HFF-Myc (cell line): ENCODE data around the gene STEEP1.

Source experiments
- DNase-seq: peaks from one replicate; pipeline ENCODE4 v3.0.0-alpha.2; 2011; ENCODE audit warnings: low read depth; ENCODE audit errors: extremely low read depth
- H3K4me3 ChIP-seq: replicated peaks from 2 replicates; pipeline ENCODE4 v1.5.1; 2011; ENCODE audit warnings: low read depth, mild to moderate bottlenecking, control low read depth, low read length
- TF ChIP-seq, protein P1 (sequence below): IDR thresholded peaks from 2 replicates; pipeline ENCODE4 v1.5.1; 2012; ENCODE audit warnings: mild to moderate bottlenecking, low read depth, low read length, control low read depth; ENCODE audit errors: missing control alignments

The STEEP1 gene

DNA sequence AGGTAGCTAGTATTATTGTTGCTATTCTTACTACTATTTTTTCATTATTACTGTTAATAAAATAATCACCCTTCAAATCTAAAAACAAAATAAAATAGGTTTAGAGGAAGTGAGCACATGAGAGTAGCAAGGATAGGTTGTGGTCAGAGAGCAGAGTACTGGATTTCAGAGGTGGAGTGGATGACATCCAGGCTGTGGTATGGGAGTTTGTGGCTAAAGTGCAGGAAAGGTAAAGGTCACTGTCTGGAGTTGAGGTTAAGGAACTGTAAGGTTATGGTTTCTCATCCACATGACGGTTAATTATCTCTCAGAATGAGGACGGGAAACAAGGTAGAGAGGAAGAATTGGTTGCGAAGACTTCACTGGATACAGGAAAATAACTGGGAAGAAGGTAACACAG, 27.7 kb downstream of the STEEP1 start:
- DNase-seq = no peak
- no peak overlapping the region for H3K4me3 ChIP-seq
- TF ChIP-seq, protein P1, sequence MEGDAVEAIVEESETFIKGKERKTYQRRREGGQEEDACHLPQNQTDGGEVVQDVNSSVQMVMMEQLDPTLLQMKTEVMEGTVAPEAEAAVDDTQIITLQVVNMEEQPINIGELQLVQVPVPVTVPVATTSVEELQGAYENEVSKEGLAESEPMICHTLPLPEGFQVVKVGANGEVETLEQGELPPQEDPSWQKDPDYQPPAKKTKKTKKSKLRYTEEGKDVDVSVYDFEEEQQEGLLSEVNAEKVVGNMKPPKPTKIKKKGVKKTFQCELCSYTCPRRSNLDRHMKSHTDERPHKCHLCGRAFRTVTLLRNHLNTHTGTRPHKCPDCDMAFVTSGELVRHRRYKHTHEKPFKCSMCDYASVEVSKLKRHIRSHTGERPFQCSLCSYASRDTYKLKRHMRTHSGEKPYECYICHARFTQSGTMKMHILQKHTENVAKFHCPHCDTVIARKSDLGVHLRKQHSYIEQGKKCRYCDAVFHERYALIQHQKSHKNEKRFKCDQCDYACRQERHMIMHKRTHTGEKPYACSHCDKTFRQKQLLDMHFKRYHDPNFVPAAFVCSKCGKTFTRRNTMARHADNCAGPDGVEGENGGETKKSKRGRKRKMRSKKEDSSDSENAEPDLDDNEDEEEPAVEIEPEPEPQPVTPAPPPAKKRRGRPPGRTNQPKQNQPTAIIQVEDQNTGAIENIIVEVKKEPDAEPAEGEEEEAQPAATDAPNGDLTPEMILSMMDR = no peak

DNA sequence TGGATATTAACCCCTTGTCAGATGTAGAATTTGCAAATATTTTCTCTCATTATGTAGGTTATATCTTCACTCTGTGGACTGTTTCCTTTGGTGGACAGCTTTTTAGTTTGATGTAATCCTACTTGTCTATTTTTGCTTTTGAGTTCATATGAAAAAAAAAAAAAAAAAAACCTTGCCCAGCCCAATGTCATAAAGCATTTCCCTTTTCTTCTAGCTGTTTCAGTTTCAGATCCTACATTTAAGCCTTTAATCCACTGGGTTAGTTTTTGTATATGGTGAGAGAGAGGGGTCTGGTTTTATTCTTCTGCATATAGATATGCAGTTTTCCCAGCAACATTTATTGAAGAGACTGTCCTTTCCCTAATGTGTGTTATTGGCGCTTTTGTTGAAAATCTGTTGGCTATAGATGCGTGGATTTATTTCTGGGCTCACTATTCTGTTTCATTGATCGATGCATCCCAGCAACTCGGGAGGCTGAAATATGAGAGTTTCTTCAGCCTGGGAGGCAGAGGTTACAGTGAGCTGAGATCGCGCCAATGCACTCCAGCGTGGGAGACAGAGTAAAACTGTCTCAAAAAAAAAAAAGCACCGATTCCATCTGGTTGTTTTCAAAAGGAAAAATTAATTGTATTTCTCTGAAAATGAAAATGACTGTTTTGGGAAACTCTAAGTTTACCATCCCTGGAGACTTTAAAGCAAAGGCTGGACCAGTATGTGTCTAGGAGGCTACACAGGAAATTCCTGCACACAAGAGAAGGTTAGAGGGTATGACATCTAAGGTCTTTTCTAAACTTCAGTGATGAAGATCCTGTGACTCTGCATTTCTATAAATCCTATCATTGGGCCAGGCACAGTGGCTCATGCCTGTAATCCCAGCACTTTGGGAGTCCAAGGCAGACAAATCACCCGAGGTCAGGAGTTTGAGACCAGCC, 35.6 kb downstream of the STEEP1 start:
- DNase-seq = no peak
- TF ChIP-seq, protein P1 = no peak
- no peak overlapping the region for H3K4me3 ChIP-seq

DNA sequence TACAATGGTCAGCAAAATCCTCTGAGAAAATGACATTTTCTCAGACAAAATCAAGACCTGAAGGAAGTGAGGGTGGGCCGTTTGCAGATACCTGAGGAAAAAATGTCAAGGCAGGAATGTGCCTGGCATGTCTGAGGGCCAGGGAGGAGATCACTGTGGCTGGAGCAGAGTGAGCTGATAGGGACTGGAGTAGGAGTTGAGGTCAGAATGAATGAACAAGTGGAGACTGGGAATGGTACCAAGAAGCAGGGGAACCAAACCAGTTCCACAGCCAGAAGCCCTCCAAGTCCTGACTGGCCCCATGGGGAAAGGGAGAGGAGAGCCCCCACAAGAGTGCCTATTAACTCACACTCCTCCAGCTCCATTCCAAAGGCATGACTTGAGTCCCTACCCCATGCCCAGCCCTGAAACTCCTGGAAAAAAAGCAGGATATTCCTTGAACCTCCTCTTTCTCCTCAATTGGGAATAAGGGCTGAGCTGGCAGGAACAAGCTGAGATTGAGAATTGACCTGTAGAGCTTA, 41.5 kb downstream of the STEEP1 start:
- DNase-seq = no peak
- no peak overlapping the region for H3K4me3 ChIP-seq
- TF ChIP-seq, protein P1 = no peak

DNA sequence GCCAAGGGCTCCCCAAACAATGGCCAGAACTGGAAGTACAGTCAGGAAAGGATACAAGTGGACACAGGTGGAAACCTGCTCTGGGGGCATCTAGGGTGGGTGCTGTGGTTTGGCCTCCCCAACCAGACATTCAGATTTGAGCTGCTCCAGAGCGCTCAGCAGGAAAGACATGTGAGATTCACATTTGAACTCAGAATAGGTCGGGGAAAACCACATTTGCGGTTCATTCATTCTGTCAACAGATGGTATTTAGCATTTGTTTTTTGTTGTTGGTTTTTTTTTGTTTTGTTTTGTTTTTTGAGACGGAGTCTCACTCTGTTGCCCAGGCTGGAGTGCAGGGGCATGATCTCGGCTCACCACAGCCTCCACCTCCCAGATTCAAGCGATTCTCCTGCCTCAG, 44.0 kb downstream of the STEEP1 start:
- TF ChIP-seq, protein P1 = no peak
- DNase-seq = no peak
- no peak overlapping the region for H3K4me3 ChIP-seq

DNA sequence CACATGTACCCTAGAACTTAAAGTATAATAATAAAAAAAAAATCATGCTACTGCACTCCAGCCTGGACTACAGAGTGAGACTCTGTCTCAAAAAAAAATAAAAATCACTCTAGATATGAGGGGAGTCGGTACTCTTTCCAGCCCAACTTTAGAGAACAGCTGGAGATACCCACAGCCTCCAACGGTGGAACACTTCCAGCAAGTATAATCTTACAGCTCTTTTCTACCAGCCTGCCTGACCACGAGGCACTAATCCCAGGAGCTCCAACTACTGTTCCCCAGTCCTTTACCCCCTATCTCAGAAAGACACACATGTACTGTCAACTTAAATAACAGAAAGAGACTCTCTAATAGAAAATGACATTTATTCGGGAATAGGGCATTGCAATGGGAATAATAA, 46.8 kb downstream of the STEEP1 start:
- TF ChIP-seq, protein P1 = no peak
- H3K4me3 ChIP-seq = no peak overlapping the region
- DNase-seq = no peak

DNA sequence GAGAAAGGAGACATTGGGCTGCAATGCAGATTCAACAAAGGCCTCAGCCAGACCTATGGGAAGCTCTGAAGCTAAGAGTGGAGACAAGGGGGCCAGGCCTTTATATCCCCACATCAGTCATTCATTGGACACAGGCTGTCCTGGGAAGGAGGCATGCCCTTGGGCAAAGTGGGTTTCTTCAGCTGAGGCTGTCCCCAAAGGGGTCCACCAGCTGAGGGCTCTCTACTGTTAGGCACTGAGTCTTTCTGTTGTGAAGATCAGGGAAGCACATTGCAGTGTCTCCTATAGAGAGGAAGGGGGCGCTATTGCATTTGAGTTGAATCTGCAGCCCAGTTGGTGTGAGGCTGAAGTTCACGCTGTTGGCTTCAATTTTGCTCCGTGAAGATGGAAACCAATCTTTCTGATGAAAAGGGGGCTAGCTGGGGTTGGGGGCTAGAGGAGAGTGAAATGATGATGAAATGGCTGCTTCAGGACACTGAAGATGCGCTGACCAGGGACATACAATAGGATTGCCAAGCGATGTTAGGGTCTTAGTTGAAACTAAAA, 49.0 kb downstream of the STEEP1 start:
- H3K4me3 ChIP-seq = no peak overlapping the region
- DNase-seq = peak; percentile 32
- TF ChIP-seq, protein P1 = peak; percentile 79
